Measurements from ENCODE around the gene PPP1R9A.

The PPP1R9A gene

DNA sequence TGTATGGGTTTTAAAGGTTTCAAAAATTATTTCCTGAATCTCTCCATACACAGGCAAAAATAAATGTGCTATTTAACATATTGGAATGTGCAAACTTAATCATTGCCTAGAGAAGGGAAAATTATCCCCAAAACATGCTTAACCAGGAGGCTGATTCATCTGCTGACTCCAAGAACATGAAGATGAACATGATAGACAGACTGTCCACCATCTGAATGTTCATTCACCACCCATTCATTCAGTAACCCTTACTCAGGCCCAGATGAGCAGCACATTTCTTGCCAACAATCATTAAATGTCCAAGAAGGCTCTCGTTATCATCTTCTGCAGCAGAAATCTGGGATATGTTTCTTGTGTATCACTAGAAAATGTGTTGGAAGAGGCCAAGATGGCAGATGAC lies 110.6 kb downstream of the PPP1R9A start:
- TF ChIP-seq, protein P1, sequence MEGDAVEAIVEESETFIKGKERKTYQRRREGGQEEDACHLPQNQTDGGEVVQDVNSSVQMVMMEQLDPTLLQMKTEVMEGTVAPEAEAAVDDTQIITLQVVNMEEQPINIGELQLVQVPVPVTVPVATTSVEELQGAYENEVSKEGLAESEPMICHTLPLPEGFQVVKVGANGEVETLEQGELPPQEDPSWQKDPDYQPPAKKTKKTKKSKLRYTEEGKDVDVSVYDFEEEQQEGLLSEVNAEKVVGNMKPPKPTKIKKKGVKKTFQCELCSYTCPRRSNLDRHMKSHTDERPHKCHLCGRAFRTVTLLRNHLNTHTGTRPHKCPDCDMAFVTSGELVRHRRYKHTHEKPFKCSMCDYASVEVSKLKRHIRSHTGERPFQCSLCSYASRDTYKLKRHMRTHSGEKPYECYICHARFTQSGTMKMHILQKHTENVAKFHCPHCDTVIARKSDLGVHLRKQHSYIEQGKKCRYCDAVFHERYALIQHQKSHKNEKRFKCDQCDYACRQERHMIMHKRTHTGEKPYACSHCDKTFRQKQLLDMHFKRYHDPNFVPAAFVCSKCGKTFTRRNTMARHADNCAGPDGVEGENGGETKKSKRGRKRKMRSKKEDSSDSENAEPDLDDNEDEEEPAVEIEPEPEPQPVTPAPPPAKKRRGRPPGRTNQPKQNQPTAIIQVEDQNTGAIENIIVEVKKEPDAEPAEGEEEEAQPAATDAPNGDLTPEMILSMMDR (IDR thresholded peaks at IDR 0.05; ENCODE audit: insufficient read depth, low read depth, low read length, missing control alignments), result no peak
- DNase-seq (ENCODE audit: low read depth), result no peak
- no peak overlapping the region for H3K4me3 ChIP-seq (ENCODE audit: low read depth, low read length)

DNA sequence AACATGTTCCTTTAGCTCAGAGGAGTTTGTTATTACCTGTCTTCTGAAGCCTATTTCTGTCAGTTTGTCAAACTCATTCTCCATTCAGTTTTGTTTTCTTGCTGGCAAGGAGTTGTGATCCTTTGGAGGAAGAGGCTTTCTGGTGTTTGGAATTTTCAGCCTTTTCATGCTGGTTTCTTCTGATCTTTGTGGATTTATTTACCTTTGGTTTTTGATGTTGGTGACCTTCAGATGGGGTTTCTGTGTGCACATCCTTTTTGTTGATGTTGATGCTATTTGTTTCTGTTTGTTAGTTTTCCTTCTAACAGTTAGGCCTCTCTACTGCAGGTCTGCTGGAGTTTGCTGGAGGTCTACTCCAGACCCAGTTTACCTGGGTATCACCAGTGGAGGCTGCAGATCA lies 118.6 kb downstream of the PPP1R9A start:
- DNase-seq (ENCODE audit: low read depth), result no peak
- TF ChIP-seq, protein P1 (IDR thresholded peaks at IDR 0.05; ENCODE audit: insufficient read depth, low read depth, low read length, missing control alignments), result no peak
- no peak overlapping the region for H3K4me3 ChIP-seq (ENCODE audit: low read depth, low read length)

- H3K4me3 ChIP-seq (ENCODE audit: low read depth, low read length), result no peak overlapping the region
- TF ChIP-seq, protein P1 (IDR thresholded peaks at IDR 0.05; ENCODE audit: insufficient read depth, low read depth, low read length, missing control alignments), result no peak
- DNase-seq (ENCODE audit: low read depth), result peak; percentile 28
Measured at GRCh38 chr7:95026421-95027072, 119.2 kb downstream of the PPP1R9A start.

GRCh38 chr7:95027234-95027872 lies 120.0 kb downstream of the PPP1R9A start:
- peak; percentile 47 for DNase-seq (ENCODE audit: low read depth)
- TF ChIP-seq, protein P1 (IDR thresholded peaks at IDR 0.05; ENCODE audit: insufficient read depth, low read depth, low read length, missing control alignments), result no peak
- H3K4me3 ChIP-seq (ENCODE audit: low read depth, low read length), result no peak overlapping the region

GRCh38 chr7:95028683-95029082 lies 121.3 kb downstream of the PPP1R9A start:
- DNase-seq (ENCODE audit: low read depth), result no peak

DNA sequence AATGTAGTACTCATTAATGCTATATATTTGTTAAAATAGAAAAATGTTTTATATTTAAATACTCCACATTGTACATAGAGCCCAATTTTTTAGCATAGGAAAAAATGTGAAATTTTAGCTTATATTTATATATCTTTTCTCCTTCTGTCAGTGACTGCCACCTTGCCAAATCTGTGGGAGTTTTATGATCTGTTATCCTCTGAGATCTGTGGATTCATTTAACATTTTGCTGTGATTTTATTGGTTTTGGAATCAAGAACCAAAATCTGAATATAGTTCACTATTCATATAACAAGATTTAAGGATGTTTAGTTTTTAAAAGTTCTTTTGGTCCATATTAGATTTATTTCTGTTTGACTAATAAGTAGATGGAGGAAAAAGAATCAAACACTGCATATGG lies 127.9 kb downstream of the PPP1R9A start:
- H3K4me3 ChIP-seq (ENCODE audit: low read depth, low read length), result no peak overlapping the region
- TF ChIP-seq, protein P1 (IDR thresholded peaks at IDR 0.05; ENCODE audit: insufficient read depth, low read depth, low read length, missing control alignments), result no peak
- no peak for DNase-seq (ENCODE audit: low read depth)

More at GRCh38 chr7:95028683-95029082, 121.3 kb downstream of the PPP1R9A start:
- TF ChIP-seq, protein P1 (IDR thresholded peaks at IDR 0.05; ENCODE audit: insufficient read depth, low read depth, low read length, missing control alignments), result no peak
- no peak overlapping the region for H3K4me3 ChIP-seq (ENCODE audit: low read depth, low read length)

Measured in GM12865 (cell line).